Kidney (tissue), 14 donors: Measurements from ENCODE around the gene MSRB1. TPM values are rescaled to one million over a fixed set of nuclear protein-coding genes. Genes with fewer than 3 reads are reported as not detected.

Experiments
- DNase-seq, 5 donors: peaks; one replicate each; pipeline ENCODE4 v3.0.0-alpha.2; 2013 to 2020
- FAIRE-seq: peaks from 2 replicates; lab custom pipeline; 2012; peaks lifted over from hg19 to GRCh38; lab: Jason Lieb, UNC
- H3K27ac ChIP-seq, 2 donors: one replicate each; pipeline ENCODE4 v1.7.0; 2013; ENCODE audit warnings: low read depth in 2 of 2, low read length in 2 of 2, inconsistent platforms in 1 of 2
- H3K27me3 ChIP-seq: one replicate; pipeline ENCODE4 v1.7.1; 2013; ENCODE audit warnings: low read length, inconsistent platforms; ENCODE audit not compliant: control insufficient read depth, insufficient read depth
- H3K36me3 ChIP-seq, 3 donors: one replicate each; pipeline versions ENCODE4 v1.7.0 to v1.7.1; 2013; ENCODE audit warnings: low read length in 3 of 3, control low read depth in 1 of 3, inconsistent platforms in 1 of 3; ENCODE audit not compliant: insufficient read depth in 3 of 3, control insufficient read depth in 2 of 3
- H3K4me1 ChIP-seq, 3 donors: one replicate each; pipeline versions ENCODE4 v1.7.0 to v1.7.1; 2013; ENCODE audit warnings: low read length in 3 of 3, inconsistent platforms in 1 of 3, low read depth in 1 of 3; ENCODE audit not compliant: control insufficient read depth in 2 of 3, insufficient read depth in 2 of 3
- H3K4me3 ChIP-seq, 3 donors: one replicate each; pipeline versions ENCODE4 v1.7.0 to v1.8.1; 2013; ENCODE audit warnings: low read length in 3 of 3, control low read depth in 1 of 3, inconsistent platforms in 1 of 3
- H3K9ac ChIP-seq, 3 donors: one replicate each; pipeline versions ENCODE4 v1.7.0 to v1.7.1; 2013; ENCODE audit warnings: low read length in 3 of 3, control low read depth in 1 of 3, inconsistent platforms in 1 of 3
- H3K9me3 ChIP-seq, 3 donors: one replicate each; pipeline versions ENCODE4 v1.7.0 to v1.7.1; 2013; ENCODE audit warnings: low read length in 3 of 3, control low read depth in 1 of 3, inconsistent platforms in 1 of 3; ENCODE audit not compliant: control insufficient read depth in 2 of 3, insufficient read depth in 1 of 3
- CTCF ChIP-seq: IDR thresholded peaks from 3 replicates; pipeline ENCODE4 v1.5.1; 2012; ENCODE audit warnings: mild to moderate bottlenecking, moderate library complexity, borderline replicate concordance; ENCODE audit not compliant: insufficient read depth; ENCODE audit errors: extremely low read depth
- intact Hi-C: fragments of 100-400 bp; cut with DNase I; formaldehyde crosslinking; loops from one replicate; pipeline ENCODE4 v1.11.1; 2022
- polyA plus RNA-seq: library from polyadenylated mRNA; stranded (reverse); fragments of 350-450 nt; fragmentation: Illumina TruSeq; extraction: RNeasy Lipid Tissue Mini Kit (QIAGEN cat#74804); gene quantifications from one replicate; pipeline ENCODE4 v1.2.3, GENCODE V29; 2014; ENCODE audit warnings: low read depth, low replicate concordance; ENCODE audit not compliant: insufficient read depth
- total RNA-seq: library from RNA; stranded (reverse); fragmentation: NEBNext Ultra II Directional; extraction: Animal tissue kit (Norgen Biotek cat#: 25700); gene quantifications from one replicate; pipeline ENCODE4 v1.2.1, GENCODE V29; 2021
- donor health status: control.
- donor health status: control.
- donor health status: control.
- donor health status: control.
- donor health status: control.
- donor health status: DM: yes; HTN: yes; CAD: no.
- donor health status: Normal renal cell carcinoma (clear cell type).

MSRB1 gene
- total and polyA plus RNA-seq, 2 donors from 2014 or later: 32.0 to 189 TPM

GRCh38 chr16:1982991-1983543 is 40.1 kb upstream of the MSRB1 start:
- intact Hi-C loops: no loop called here
- peaks cover 0 to 12% (median 8%) of the 10 kb centered on the region in 3 donors for H3K36me3 ChIP-seq
- peaks cover 34% of the 10 kb centered on the region for H3K27me3 ChIP-seq
- DNase-seq: no peak
- no peak overlapping the region for H3K9ac ChIP-seq
- peak overlapping the region in 2 of 3 donors; percentile 49 to 66 for H3K4me3 ChIP-seq
- H3K27ac ChIP-seq: no peak overlapping the region
- H3K4me1 ChIP-seq: peaks cover 0 to 18% (median 8%) of the 10 kb centered on the region in 3 donors
- TF ChIP-seq CTCF: no peak
- no peak for FAIRE-seq
- H3K9me3 ChIP-seq: no peaks in the 10 kb centered on the region

- intact Hi-C loops: no loop called here
- peaks cover 0 to 18% (median 8%) of the 10 kb centered on the region in 3 donors for H3K4me1 ChIP-seq
- FAIRE-seq (no peak), DNase-seq (peak in 1 of 5 donors; percentile 8)
- no peak overlapping the region for H3K27ac ChIP-seq
- no peaks in the 10 kb centered on the region for H3K9me3 ChIP-seq
- peaks cover 34% of the 10 kb centered on the region for H3K27me3 ChIP-seq
- H3K4me3 ChIP-seq: no peak overlapping the region
- H3K9ac ChIP-seq: no peak overlapping the region
- peaks cover 0 to 13% (median 8%) of the 10 kb centered on the region in 3 donors for H3K36me3 ChIP-seq
- TF ChIP-seq CTCF: no peak
These were observed 39.0 kb upstream of the MSRB1 start for GRCh38 chr16:1982013-1982433.

- FAIRE-seq (no peak), DNase-seq (no peak)
- peaks cover 0 to 18% (median 8%) of the 10 kb centered on the region in 3 donors for H3K4me1 ChIP-seq
- TF ChIP-seq CTCF: no peak
- H3K9ac ChIP-seq: no peak within 1 kb of the TSS
- peaks cover 34% of the 10 kb centered on the region for H3K27me3 ChIP-seq
- H3K36me3 ChIP-seq: peaks cover 0 to 12% (median 10%) of the 10 kb centered on the region in 3 donors
- intact Hi-C loops: no loop called here
- no peak within 1 kb of the TSS for H3K4me3 ChIP-seq
- no peak within 1 kb of the TSS for H3K27ac ChIP-seq
- no peaks in the 10 kb centered on the region for H3K9me3 ChIP-seq
These were observed 38.4 kb upstream of the MSRB1 start, which contains the start of gene NOXO1 for GRCh38 chr16:1981398-1981836. NOXO1 (minus strand) TSS chr16:1981469; CDS start chr16:1981179, 290 bp downstream.
